Right lobe of liver (tissue), 6 donors: ENCODE measurements around the gene RAB13. TPM values are rescaled to one million over a fixed set of nuclear protein-coding genes. Genes with fewer than 3 reads are reported as not detected.
A peak's percentile ranks its signal among the peaks of the same experiment; 100 is the strongest.

Experiments
- ATAC-seq, 4 donors: fragments of 200-7000 bp; cut with Tn5 transposase; one replicate each; pipeline ENCODE4 v1.9.1; 2020; ENCODE audit warnings: mild to moderate bottlenecking in 4 of 4, moderate library complexity in 4 of 4
- DNase-seq, 3 donors: peaks; one replicate each; pipeline ENCODE4 v3.0.0-alpha.2; 2020
- H3K27ac ChIP-seq, 3 donors: fragments of 200-600 bp; one replicate each; pipeline ENCODE4 v1.8.0; 2022
- H3K27me3 ChIP-seq, 2 donors: fragments of 200-600 bp; one replicate each; pipeline ENCODE4 v1.8.0; 2022
- H3K36me3 ChIP-seq, 4 donors: fragments of 200-600 bp; sonication (generic) in 1 of 4; one replicate each; pipeline versions ENCODE4 v1.5.1 to v1.8.0; 2017 to 2022; ENCODE audit warnings: control low read depth in 1 of 4
- H3K4me1 ChIP-seq, 4 donors: fragments of 200-600 bp; sonication (generic) in 1 of 4; one replicate each; pipeline versions ENCODE4 v1.5.1 to v1.8.0; 2017 to 2022; ENCODE audit warnings: control low read depth in 1 of 4
- H3K4me3 ChIP-seq, 3 donors: fragments of 200-600 bp; one replicate each; pipeline ENCODE4 v1.8.0; 2022
- H3K9me3 ChIP-seq, 4 donors: fragments of 200-600 bp; sonication (generic) in 1 of 4; one replicate each; pipeline versions ENCODE4 v1.5.1 to v1.8.0; 2017 to 2022; ENCODE audit warnings: control low read depth in 1 of 4
- CTCF ChIP-seq, 4 donors: fragments of 200-600 bp in 3 of 4; fragments of 450-650 bp in 1 of 4; IDR thresholded peaks; one replicate each; pipeline versions ENCODE4 v1.5.1 to v1.8.0; 2016 to 2022; ENCODE audit warnings: antibody characterized with exemption in 4 of 4, mild to moderate bottlenecking in 2 of 4
- POLR2A ChIP-seq: fragments of 450-650 bp; IDR thresholded peaks from one replicate; pipeline ENCODE4 v1.6.1; 2017; ENCODE audit warnings: antibody characterized with exemption, mild to moderate bottlenecking
- WGBS: methylation state at CpG from one replicate; pipeline ENCODE4 v1.1.6; 2018; ENCODE audit warnings: low coverage, low lambda C conversion rate; ENCODE audit not compliant: insufficient coverage; ENCODE audit errors: missing lambda C conversion rate; 5-methylcytosine and 5-hydroxymethylcytosine counted together
- intact Hi-C, 2 donors: fragments of 100-400 bp; cut with DNase I; formaldehyde crosslinking; loops; one replicate each; pipeline versions ENCODE4 v1.11.2 to v1.14.1; 2022
- total RNA-seq, 6 experiments: library from RNA; depleted of rRNA in 2 of 6; stranded (reverse); fragments of >200 nt in 2 of 6; fragmentation: NEBNext Ultra II Directional in 3 of 6; extraction: Animal tissue kit (Norgen Biotek cat#: 25700) in 3 of 6; gene quantifications; one replicate each; pipeline versions ENCODE4 v1.1.0 to v1.2.4, GENCODE V29; 2016 to 2023
- donor health status: DM: no; HTN: yes; CAD: no.
- donor health status: DM: no; HTN: no; CAD: no.
- donor health status: DM: no; HTN: no; CAD: no.
- donor health status: DM: no; HTN: yes; CAD: no.
- donor health status: DM: no; HTN: yes; CAD: no.

The RAB13 gene
- total RNA-seq, 6 experiments from 2014 or later, result 11.9 to 52.2 (median 47.9) TPM

GRCh38 chr1:153995640-153996039, 9.5 kb upstream of the RAB13 start:
- H3K27ac ChIP-seq, result peak overlapping the region; percentile 5 to 76 (median 66)
- ATAC-seq (no peak), DNase-seq (no peak)
- peaks cover 0 to 31% (median 14%) of the 10 kb centered on the region in 4 donors for H3K36me3 ChIP-seq
- no peak for TF ChIP-seq POLR2A
- TF ChIP-seq CTCF (IDR thresholded peaks at IDR 0.05), result no peak
- 99% methylated on average over 10 of the region's 11 CpGs for WGBS
- H3K27me3 ChIP-seq, result no peaks in the 10 kb centered on the region
- H3K4me1 ChIP-seq, result peaks cover 0 to 18% (median 9%) of the 10 kb centered on the region in 4 donors
- intact Hi-C loops, result no loop called here
- H3K4me3 ChIP-seq, result no peak overlapping the region
- peaks cover 0 to 4% (median 0%) of the 10 kb centered on the region in 4 donors for H3K9me3 ChIP-seq

DNA sequence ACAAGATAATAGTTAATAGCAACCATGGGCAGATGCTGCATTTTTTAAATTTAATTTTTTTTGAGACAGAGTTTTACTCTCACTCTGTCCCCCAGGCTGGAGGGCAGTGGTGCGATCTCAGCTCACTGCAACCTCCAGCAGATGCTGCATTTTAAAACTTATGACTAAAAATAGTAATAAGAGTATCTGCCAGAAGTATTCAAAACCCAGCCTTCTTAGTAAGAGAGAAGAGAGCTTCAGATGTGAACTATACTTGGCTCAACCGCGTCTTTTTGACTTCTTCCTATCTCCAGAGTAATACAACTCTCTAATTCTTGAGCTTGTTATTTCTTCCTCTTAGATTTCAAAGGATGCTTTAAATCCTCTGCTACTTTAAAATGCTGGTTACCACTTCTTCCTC, 9.1 kb upstream of the RAB13 start:
- Histone ChIP-seq H3K4me3 (no peak overlapping the region), H3K27ac (no peak overlapping the region), H3K4me1 (peaks cover 0 to 19% (median 9%) of the 10 kb centered on the region in 4 donors), H3K36me3 (peaks cover 0 to 31% (median 14%) of the 10 kb centered on the region in 4 donors), H3K9me3 (peaks cover 0 to 4% (median 0%) of the 10 kb centered on the region in 4 donors), H3K27me3 (no peaks in the 10 kb centered on the region)
- ATAC-seq (no peak), DNase-seq (no peak)
- WGBS, result 83% methylated on average over 3 of the region's 3 CpGs
- TF ChIP-seq CTCF (IDR thresholded peaks at IDR 0.05), result no peak
- TF ChIP-seq POLR2A, result no peak
- intact Hi-C loops, result no loop called here

DNA sequence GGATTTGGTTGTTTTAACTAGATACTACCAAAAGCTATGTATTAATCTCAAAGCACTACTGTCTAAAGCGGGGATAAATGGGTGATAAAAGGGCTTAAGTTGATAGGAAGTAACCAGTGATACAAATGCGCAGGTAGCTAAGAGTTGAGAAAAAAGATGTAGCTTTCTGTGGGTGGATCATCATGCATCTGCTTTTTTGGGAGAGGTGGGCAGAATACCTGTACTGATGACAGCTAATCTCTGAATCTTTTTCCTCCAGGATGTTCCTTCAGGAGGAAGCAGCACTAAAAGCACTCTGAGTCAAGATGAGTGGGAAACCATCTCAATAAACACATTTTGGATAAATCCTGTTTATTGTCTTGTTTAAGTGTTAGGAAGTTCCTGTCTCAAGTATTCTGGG, 5.7 kb upstream of the RAB13 start:
- ATAC-seq (no peak), DNase-seq (no peak)
- H3K4me3 ChIP-seq, result peak overlapping the region; percentile 79 to 83 (median 81)
- WGBS, result 89% methylated on average over 2 of the region's 2 CpGs
- H3K4me1 ChIP-seq, result peaks cover 0 to 22% (median 9%) of the 10 kb centered on the region in 4 donors
- peaks cover 0 to 4% (median 0%) of the 10 kb centered on the region in 4 donors for H3K9me3 ChIP-seq
- H3K27me3 ChIP-seq, result no peaks in the 10 kb centered on the region
- peak overlapping the region in 2 of 3 donors; percentile 93 to 95 for H3K27ac ChIP-seq
- intact Hi-C loops, result no loop called here
- no peak for TF ChIP-seq POLR2A
- no peak for TF ChIP-seq CTCF (IDR thresholded peaks at IDR 0.05)
- H3K36me3 ChIP-seq, result peaks cover 0 to 31% (median 14%) of the 10 kb centered on the region in 4 donors

DNA sequence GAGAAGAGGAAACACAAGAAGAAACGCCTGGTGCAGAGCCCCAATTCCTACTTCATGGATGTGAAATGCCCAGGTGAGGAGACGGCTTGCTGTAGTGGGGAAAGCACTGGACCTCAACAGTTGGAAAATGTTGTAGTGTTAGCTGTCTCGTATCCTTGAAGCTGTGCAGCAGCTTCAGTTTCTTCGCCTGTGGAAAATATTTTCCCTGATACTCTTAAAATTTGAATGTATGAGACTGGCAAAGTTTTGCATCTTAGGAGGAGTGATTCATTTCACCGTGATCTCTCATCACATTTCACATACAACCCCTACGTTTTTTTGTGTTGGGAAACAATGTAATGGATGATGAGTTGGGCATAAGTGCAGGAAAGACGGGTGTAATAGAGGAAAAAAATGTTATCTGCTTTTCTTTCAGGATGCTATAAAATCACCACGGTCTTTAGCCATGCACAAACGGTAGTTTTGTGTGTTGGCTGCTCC, 5.1 kb upstream of the RAB13 start:
- Histone ChIP-seq H3K4me3 (peak overlapping the region; percentile 79 to 83 (median 81)), H3K4me1 (peaks cover 0 to 18% (median 7%) of the 10 kb centered on the region in 4 donors), H3K9me3 (peaks cover 0 to 4% (median 0%) of the 10 kb centered on the region in 4 donors), H3K27me3 (no peaks in the 10 kb centered on the region), H3K27ac (peak overlapping the region; percentile 93 to 97 (median 95)), H3K36me3 (peaks cover 0 to 31% (median 14%) of the 10 kb centered on the region in 4 donors)
- 5% methylated on average over 9 of the region's 9 CpGs for WGBS
- no peak for TF ChIP-seq POLR2A
- no peak for TF ChIP-seq CTCF (IDR thresholded peaks at IDR 0.05)
- DNase-seq (no peak), ATAC-seq (no peak)
- intact Hi-C loops, result no loop called here
